NOMO-1 treated with DMSO at 0.1 percent for 48 hours (cell line): ENCODE data around the gene CCDC85C.

ENCODE experiments used
- DNase-seq: peaks from one replicate; lab custom pipeline; 2025; ENCODE audit not compliant: unreplicated experiment; lab: John Stamatoyannopoulos, UW

CCDC85C gene

GRCh38 chr14:99562856-99563748 lies 40.9 kb downstream of the CCDC85C start:
- DNase-seq = no peak

- no peak for DNase-seq
Observed at GRCh38 chr14:99561864-99562263, 42.1 kb downstream of the CCDC85C start.

- DNase-seq = no peak
Observed at GRCh38 chr14:99560922-99561683, 42.9 kb downstream of the CCDC85C start.

- no peak for DNase-seq
Observed at GRCh38 chr14:99560403-99560802, 43.6 kb downstream of the CCDC85C start.

- DNase-seq = no peak
Observed at GRCh38 chr14:99559286-99559990, 44.6 kb downstream of the CCDC85C start.

- DNase-seq = no peak
Observed at GRCh38 chr14:99556134-99556791, 47.7 kb downstream of the CCDC85C start.

- DNase-seq = no peak
Observed at GRCh38 chr14:99554757-99555531, 49.1 kb downstream of the CCDC85C start.

- no peak for DNase-seq
Observed at GRCh38 chr14:99554184-99554583, 49.8 kb downstream of the CCDC85C start.

GRCh38 chr14:99552572-99553216 lies 51.3 kb downstream of the CCDC85C start:
- no peak for DNase-seq

GRCh38 chr14:99552021-99552553 lies 51.9 kb downstream of the CCDC85C start:
- no peak for DNase-seq

GRCh38 chr14:99551034-99551922 lies 52.7 kb downstream of the CCDC85C start:
- no peak for DNase-seq

- DNase-seq = no peak
Observed at GRCh38 chr14:99550387-99550992, 53.5 kb downstream of the CCDC85C start.

- DNase-seq = no peak
Observed at GRCh38 chr14:99549684-99550083, 54.3 kb downstream of the CCDC85C start.

- DNase-seq = no peak
Observed at GRCh38 chr14:99548871-99549515, 55.0 kb downstream of the CCDC85C start.

- DNase-seq = no peak
Observed at GRCh38 chr14:99548255-99548654, 55.8 kb downstream of the CCDC85C start.

- no peak for DNase-seq
Observed at GRCh38 chr14:99546234-99546879, 57.6 kb downstream of the CCDC85C start.

GRCh38 chr14:99545586-99545985 lies 58.4 kb downstream of the CCDC85C start:
- DNase-seq = no peak
